LNCAP (cell line): ENCODE results near the gene RIMS4.

Experiments
- CTCF ChIP-seq: fragments of 450-650 bp; IDR thresholded peaks from 2 replicates; pipeline ENCODE4 v1.5.1; 2017; ENCODE audit warnings: mild to moderate bottlenecking

The RIMS4 gene

GRCh38 chr20:44809380-44810060 lies 826 bp downstream of the RIMS4 start:
- no peak for TF ChIP-seq CTCF

DNA sequence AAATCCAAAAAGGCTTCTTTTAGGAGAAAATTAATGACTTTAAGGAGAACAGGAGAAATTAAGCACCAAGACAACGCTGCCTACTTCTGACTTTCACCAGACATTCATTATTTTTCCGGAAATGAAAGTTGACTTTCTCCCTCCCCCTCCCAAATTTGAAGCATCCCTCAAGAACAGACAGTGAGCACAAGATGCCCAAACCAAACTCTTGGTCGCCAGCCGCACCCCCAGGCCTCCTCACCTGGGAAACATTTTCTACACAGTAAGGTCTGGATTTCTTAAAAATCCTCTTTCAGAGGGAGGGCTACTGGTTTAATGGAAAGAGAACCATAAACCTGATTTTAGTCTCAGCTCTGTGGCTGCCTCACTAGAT lies 2.7 kb downstream of the RIMS4 start:
- TF ChIP-seq CTCF, result no peak

DNA sequence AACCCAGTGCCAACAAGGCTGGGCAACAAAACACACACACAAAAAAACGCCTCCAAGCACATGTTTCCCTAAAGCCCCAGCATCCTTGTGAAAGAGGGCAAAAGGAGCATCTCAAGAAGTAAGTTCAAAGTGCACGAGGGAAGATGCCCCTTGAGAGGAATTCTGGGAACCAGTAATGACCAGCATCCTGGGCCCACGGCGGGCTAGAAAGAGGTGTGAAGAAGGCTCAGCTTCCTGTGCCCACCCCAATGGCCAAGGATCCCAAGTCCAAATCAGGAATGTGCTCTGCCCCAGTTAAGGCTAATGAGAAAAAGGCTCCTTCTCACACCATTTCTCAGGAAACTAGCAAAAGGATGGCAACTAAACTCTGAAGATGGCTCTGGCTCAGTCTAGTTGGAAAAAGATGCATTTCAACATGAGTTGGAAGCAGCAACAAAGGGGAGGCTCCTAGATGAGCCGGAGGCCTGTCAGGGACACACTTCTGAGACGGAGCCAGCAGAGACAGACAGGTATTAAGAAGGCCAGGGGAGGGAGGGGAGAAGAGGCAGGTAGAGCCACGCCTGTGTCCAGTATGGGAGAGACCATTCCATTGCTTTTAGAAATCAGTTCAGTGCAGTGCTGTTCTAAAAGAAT lies 3.2 kb downstream of the RIMS4 start:
- TF ChIP-seq CTCF, result no peak

GRCh38 chr20:44805979-44806620 lies 4.2 kb downstream of the RIMS4 start:
- TF ChIP-seq CTCF, result no peak

GRCh38 chr20:44805335-44805978 lies 4.9 kb downstream of the RIMS4 start:
- TF ChIP-seq CTCF, result no peak

DNA sequence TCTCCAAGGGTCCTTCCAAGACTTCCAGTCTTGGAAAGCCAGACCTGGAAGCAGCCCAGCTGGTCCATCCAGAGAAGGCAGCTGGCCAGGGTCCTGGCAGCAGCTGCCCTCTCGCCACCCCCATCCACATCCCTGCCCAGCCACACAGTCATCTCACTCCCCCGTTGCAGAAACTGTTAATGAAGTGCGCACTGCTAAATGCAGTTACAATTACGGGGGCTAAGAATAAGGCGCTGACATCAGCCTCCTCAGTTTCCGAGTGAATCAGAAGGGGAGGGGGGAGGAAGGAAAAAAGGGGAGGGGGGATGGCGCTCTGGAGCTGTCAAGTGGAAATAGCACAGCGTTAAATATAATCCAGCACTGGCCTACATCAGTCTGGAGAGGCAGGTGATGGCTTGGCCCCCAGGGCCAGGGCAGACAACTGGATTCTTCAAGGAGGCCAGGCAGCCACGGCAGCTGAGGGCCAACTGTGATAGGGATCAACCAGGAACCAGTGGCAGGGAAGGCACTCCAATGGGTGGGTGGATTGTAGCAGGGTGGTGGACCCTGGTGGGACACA lies 6.9 kb downstream of the RIMS4 start:
- no peak for TF ChIP-seq CTCF

DNA sequence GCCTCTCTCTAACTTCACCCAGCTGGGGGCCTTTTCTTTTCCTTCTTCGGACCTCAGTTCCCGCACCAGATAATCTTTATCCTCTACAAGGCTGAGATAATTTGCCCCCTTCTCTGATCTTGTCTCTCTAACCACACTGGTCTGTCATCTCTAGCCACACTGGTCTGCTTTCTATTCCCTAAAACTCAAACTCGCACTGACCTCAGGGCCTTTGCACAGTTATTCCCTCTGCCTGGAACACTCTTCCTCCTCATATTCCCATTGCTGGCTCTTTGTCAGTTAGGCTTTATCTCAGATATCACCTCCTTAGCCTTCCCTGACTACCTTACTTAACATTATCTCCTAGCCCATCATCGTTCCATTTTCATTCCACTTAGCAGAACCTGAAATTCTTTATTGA lies 7.6 kb downstream of the RIMS4 start:
- no peak for TF ChIP-seq CTCF
